Measurements from ENCODE around the gene VARS1.
"Not testable (repeated sequence)": the region's sequence is repeated elsewhere in the genome, so short reads cannot be mapped to it uniquely, and the experiment has no call there.

The VARS1 gene

GRCh38 chr6:31796993-31797385, 1.4 kb upstream of the VARS1 start:
- Histone ChIP-seq H3K4me3 (ENCODE audit: low read depth in 1 of 2, low read length in 1 of 2) (no peak overlapping the region), H3K36me3 (no peaks in the 10 kb centered on the region), H3K27me3 (no peaks in the 10 kb centered on the region), H3K9me3 (no peaks in the 10 kb centered on the region), H3K27ac (peak overlapping the region; percentile 99), H3K4me1 (ENCODE audit: control insufficient read depth in 1 of 2, insufficient read depth in 1 of 2, low read depth in 1 of 2, low read length in 1 of 2) (peaks cover 30 to 31% of the 10 kb centered on the region in 2 experiments)
- TF ChIP-seq CTCF (IDR thresholded peaks at IDR 0.05), result no peak

- H3K4me1 ChIP-seq (ENCODE audit: control insufficient read depth in 1 of 2, insufficient read depth in 1 of 2, low read depth in 1 of 2, low read length in 1 of 2), result peaks cover 30 to 31% of the 10 kb centered on the region in 2 experiments
- no peaks in the 10 kb centered on the region for H3K36me3 ChIP-seq
- H3K4me3 ChIP-seq (ENCODE audit: low read depth in 1 of 2, low read length in 1 of 2), result peak overlapping the region; percentile 87 to 90
- no peaks in the 10 kb centered on the region for H3K27me3 ChIP-seq
- no peaks in the 10 kb centered on the region for H3K9me3 ChIP-seq
- H3K27ac ChIP-seq, result peak overlapping the region; percentile 99
- no peak for TF ChIP-seq CTCF (IDR thresholded peaks at IDR 0.05)
Observed at GRCh38 chr6:31794866-31795615, 511 bp downstream of the VARS1 start.

GRCh38 chr6:31794294-31794865, 1.2 kb downstream of the VARS1 start:
- TF ChIP-seq CTCF (IDR thresholded peaks at IDR 0.05), result no peak
- Histone ChIP-seq H3K27ac (no peak overlapping the region), H3K4me3 (ENCODE audit: low read depth in 1 of 2, low read length in 1 of 2) (peak overlapping the region in 1 of 2 experiments; percentile 90), H3K9me3 (no peaks in the 10 kb centered on the region), H3K36me3 (no peaks in the 10 kb centered on the region), H3K27me3 (no peaks in the 10 kb centered on the region), H3K4me1 (ENCODE audit: control insufficient read depth in 1 of 2, insufficient read depth in 1 of 2, low read depth in 1 of 2, low read length in 1 of 2) (peaks cover 30 to 31% of the 10 kb centered on the region in 2 experiments)

GRCh38 chr6:31793927-31794245, 1.7 kb downstream of the VARS1 start:
- H3K27ac ChIP-seq; H3K4me3 ChIP-seq (ENCODE audit: low read depth in 1 of 2, low read length in 1 of 2): not testable (repeated sequence)
- H3K4me1 ChIP-seq (ENCODE audit: control insufficient read depth in 1 of 2, insufficient read depth in 1 of 2, low read depth in 1 of 2, low read length in 1 of 2), result peaks cover 30 to 31% of the 10 kb centered on the region in 2 experiments

GRCh38 chr6:31792761-31793171, 2.8 kb downstream of the VARS1 start:
- peaks cover 26 to 29% of the 10 kb centered on the region in 2 experiments for H3K4me1 ChIP-seq (ENCODE audit: control insufficient read depth in 1 of 2, insufficient read depth in 1 of 2, low read depth in 1 of 2, low read length in 1 of 2)
- no peaks in the 10 kb centered on the region for H3K36me3 ChIP-seq
- no peaks in the 10 kb centered on the region for H3K27me3 ChIP-seq
- TF ChIP-seq CTCF (IDR thresholded peaks at IDR 0.05), result no peak
- no peak overlapping the region for H3K4me3 ChIP-seq (ENCODE audit: low read depth in 1 of 2, low read length in 1 of 2)
- no peak overlapping the region for H3K27ac ChIP-seq
- no peaks in the 10 kb centered on the region for H3K9me3 ChIP-seq

More at GRCh38 chr6:31793927-31794245, 1.7 kb downstream of the VARS1 start:
- H3K36me3 ChIP-seq, H3K9me3 ChIP-seq, H3K27me3 ChIP-seq: not testable (repeated sequence)

- no peak overlapping the region for H3K4me3 ChIP-seq (ENCODE audit: low read depth in 1 of 2, low read length in 1 of 2)
- H3K4me1 ChIP-seq (ENCODE audit: control insufficient read depth in 1 of 2, insufficient read depth in 1 of 2, low read depth in 1 of 2, low read length in 1 of 2), result peaks cover 18 to 22% of the 10 kb centered on the region in 2 experiments
- H3K27me3 ChIP-seq, result no peaks in the 10 kb centered on the region
- no peaks in the 10 kb centered on the region for H3K9me3 ChIP-seq
- TF ChIP-seq CTCF (IDR thresholded peaks at IDR 0.05), result no peak
- H3K36me3 ChIP-seq, result no peaks in the 10 kb centered on the region
- no peak overlapping the region for H3K27ac ChIP-seq
Observed at GRCh38 chr6:31792090-31792374, 3.5 kb downstream of the VARS1 start.

Measured in neutrophil (primary cell).